ENCODE measurements around the gene WDTC1.

- TF ChIP-seq CTCF (IDR thresholded peaks at IDR 0.05; ENCODE audit: low read length) (no peak), EZH2 (IDR thresholded peaks at IDR 0.05; ENCODE audit: borderline replicate concordance, low read length) (no peak)
Measured at GRCh38 chr1:27322569-27323240, 88.3 kb downstream of the WDTC1 start.
